GM21528 (cell line): ENCODE measurements around the gene CEP295NL.
"Not testable (repeated sequence)": the region's sequence is repeated elsewhere in the genome, so short reads cannot be mapped to it uniquely, and the experiment has no call there.

Experiments
- ATAC-seq: cut with Tn5 transposase; IDR thresholded peaks from one replicate; pipeline ENCODE4 v1.9.1; 2021; ENCODE audit warnings: mild to moderate bottlenecking, moderate library complexity; ENCODE audit not compliant: unreplicated experiment, low FRiP score

CEP295NL gene, protein sequence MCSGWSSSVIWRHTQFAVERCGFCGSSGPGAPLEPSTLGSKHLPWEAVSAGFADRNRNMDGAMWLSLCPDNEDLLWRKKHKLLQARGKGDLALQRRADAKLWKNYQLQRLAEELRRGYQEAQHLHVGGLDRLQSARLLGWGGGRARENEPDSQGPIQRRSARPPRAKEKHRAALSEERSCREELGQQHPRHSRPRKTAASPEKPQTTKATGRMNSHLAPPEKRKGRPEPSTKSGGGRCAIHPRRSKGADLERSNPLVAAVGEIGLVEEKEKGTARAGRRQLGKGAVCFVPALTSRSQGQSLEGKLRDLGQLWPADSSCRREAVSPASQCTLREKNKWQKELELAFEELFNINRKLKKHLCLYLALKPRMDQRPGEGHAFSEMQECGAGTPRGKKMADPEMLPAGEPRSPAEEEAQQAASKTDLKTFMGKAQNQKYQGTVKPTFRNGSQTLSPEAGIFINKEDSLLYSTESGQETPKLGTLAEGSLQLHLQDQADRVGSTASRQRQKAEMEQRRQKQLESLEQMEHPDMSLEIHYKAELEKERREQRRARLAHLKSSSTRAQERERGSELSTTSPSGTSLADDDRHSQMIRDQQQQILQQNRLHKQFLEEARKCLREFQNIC

DNA sequence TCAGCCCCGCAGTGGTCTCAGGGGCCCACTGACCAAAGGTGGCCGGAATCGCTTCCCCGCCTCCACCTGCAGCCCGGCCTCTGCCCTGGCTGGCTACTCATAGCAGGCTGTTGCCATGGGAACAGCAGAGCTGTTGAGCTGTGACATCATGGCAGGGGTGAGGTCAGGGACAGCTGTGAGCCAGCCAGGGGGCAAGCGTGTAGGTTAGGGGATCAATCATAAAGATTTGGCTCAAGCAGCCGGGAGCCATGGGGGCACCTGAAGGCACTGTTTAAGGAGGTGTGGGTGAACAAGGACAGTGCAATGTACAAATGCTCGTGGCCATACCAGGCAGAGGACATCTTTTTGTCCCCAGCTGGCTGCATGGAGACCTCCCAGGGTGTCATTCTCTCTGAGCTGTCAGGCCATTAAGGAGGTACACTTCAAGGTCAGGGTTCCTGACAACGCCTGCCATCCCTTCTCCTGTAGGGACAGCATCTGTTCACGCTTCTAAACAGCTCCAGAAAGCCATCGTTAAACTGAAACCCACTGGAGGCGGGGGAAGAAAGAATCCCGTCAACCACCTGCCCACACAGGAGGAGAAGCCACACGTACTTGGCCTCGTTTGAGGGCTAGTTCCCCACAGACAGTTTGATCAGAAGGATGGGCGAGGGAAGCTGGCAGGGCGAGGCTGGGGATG lies at the start of gene CEP295NL:
Gene CEP295NL (minus strand): TSS at position 101 of the 679 bp plus-strand sequence. CDS start 1,373 bp downstream, outside the sequence.
- ATAC-seq: no peak

DNA sequence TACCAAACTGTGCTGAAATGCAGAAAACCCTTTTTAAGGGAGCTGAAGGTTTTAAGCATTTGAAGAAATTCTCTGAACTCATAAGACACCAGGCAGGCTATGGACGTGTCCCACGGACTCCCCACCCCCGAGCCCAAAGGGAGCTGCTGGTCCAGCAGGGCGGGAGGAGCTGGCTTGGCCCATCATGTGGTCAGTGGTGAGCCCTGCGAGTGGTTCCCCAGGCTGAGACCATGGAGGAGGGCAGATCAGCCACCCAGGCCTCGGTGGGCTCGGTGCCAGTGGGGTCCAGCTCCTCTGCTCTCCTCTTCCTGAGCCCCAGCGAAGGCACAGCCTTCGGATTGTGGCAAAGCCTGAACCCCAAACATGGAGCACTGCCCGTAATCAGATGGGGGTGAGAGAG lies 49.7 kb upstream of the CEP295NL start:
- no peak for ATAC-seq

DNA sequence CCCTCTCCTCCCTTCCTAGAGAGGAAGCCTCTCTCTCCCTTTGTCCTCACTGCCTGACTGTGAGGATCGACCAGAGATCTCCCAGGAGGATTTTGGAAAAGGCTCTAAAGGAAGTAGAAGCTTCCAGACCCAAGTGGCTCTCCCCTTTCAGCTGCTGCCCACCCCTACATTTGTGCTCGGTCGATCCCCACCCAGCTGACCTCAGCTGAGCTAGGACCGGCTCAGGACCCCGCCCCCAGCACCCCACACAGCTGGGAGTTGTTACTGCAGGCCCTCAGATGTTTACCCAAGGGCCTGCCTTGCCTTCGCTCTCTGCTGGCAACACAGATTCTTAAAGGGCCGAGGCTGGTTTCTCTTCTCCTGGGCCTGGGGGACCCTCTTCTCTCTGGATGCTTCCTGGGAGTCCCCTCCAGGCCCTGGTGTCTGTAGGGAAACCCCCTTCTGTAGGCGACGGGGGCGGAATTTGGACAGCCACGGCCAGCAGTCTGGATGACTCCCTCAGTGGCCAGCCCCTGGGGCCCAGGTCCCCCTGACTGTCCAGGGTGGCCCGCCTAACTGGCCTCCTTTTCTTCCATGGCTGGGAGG lies 49.1 kb upstream of the CEP295NL start:
- ATAC-seq: no peak

DNA sequence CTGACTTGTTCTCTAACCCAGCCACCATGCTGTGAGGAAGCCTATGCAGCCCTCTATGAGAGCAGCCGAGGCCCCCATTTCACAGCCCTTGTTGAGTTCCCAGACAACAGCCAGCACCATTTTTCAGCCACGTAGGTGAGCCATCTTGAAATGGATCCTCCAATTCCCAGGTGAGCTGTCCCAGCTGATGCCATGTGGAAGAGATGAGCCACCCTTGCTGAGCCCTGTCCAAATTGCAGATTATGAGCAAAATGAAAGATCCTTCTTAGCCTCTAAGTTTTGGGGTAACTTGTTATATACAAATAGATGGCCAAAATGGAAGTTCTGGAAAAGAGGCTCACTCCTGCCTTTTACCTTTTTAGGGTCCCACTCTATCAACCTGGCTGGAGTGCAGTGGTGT lies 47.9 kb upstream of the CEP295NL start:
- ATAC-seq: no peak

DNA sequence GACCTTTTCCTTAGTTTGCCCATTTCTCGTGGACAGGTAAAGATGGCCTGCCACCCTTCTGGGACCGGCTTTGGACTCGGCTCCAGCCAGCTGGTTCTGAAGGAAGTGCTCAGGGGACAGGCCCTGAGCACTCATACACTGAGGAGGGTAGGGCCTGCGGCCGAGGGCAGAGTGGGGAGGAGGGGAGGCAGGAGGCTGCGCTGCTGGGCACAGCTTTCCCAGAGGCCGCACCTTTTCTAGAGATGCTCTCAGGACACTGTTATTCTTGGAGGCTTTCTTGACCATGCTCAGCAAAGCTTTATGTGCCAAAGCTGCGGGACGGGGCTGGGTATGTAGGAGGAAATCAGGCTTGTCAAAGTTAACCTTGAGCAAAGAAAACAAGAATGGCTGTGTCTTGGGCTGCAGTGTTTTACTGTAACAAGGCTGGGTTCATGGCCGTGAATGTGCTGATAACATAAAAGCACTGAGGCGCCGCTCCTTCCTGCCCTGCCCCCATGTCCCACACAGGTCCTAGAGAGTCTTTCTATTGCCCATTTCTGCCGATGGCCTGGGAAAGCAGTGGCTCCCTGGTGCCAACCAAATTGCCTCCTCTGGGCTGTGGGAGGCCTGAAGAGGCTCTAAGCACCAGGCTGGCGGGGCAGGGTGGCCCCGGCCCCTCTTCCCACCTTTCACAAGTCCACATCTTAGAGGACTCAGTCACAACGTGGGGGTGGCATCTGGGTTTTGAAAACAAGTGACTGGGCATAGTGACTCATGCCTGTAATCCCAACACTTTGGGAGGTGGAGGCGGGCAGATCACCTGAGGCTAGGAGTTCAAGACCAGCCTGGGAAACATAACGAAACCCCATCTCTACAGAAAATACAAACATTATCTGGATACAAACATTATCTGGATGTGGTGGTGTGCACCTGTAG lies 44.5 kb upstream of the CEP295NL start:
- ATAC-seq: no peak

DNA sequence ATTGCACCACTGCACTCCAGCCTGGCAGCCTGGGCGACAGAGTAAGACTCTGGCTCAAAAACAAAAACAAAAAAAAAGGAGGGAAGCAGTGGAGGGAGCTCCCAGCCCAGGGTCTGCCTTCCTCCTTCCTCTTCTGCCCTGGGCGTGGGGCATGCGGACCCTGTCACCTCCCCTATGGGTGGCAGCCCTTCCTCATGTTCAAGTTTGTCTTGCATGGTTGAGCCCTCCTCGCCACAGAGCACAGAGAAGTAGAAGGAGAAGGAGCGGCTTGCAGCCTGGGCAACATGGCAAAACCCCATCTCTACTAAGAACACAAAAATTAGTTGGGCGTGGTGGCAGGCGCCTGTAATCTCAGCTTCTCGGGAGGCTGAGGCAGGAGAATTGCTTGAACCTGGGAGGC lies 43.6 kb upstream of the CEP295NL start:
- ATAC-seq: no peak

DNA sequence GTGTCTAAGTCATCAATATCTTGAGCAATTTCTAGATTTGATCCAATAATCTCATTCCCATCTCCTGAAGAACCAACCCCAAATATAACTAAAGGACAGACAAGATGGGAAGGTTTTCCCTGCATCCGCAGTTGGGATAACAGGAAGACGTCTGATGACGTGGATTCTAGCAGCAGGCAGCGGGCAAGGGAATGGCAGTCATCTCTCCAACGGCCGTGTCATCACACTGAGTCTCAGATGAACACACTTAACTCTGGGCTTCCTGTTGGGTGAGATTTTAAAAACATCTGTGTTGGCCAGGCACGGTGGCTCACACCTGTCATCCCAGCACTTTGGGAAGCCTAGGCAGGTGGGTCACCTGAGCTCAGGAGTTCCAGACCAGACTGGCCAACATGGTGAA lies 43.1 kb upstream of the CEP295NL start:
- ATAC-seq: no peak

DNA sequence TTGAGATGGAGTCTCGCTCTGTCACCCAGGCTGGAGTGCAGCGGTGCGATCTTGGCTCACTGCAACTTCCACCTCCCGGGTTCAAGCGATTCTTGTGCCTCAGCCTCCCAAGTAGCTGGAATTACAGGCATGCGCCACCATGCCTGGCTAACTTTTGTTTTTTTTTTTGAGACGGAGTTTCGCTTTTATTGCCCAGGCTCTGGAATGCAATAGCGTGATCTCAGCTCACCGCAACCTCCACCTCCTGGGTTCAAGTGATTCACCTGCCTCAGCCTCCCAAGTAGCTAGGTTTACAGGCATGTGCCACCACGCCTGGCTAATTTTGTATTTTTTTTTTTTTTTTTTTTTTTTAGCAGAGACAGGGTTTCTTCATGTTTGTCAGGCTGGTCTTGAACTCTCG lies 42.5 kb upstream of the CEP295NL start:
- ATAC-seq: not testable (repeated sequence)

DNA sequence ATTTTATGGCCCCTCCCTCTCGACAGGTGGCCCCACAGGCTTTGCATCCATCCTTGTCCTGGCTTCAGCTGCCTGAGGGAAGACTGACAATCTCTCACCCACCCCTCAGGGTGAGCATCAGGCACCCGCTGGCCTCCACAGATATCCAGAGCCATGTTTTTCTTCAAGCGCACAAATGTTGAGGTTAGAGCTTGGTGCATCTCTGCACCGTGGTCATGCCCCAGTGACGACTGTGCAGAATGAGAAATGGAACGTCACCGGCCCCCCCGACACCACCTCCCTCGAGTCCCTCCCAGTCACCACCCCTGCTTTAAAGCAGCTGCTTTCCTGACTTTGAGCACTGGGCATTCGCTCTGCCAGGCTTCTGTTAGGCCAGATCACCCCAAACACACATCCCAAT lies 42.0 kb upstream of the CEP295NL start:
- no peak for ATAC-seq

DNA sequence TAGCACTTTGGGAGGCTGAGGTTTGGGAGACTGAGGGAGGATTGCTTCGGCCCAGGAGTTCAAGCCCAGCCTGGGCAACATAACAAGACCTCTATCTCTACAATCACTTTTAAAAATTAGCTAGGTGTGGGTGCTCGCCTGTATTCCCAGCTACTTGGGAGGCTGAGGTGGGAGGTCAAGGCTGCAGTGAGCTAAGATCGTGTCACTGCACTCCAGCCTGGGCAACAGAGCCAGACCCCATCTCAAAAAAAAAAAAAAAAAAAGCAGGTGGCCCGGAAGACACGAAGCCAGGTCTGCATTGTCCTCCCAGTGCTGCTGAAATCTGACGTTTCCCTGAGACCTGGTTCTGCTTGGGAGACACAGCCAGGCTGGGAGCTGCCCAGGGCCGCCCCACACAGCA lies 41.0 kb upstream of the CEP295NL start:
- ATAC-seq: no peak

DNA sequence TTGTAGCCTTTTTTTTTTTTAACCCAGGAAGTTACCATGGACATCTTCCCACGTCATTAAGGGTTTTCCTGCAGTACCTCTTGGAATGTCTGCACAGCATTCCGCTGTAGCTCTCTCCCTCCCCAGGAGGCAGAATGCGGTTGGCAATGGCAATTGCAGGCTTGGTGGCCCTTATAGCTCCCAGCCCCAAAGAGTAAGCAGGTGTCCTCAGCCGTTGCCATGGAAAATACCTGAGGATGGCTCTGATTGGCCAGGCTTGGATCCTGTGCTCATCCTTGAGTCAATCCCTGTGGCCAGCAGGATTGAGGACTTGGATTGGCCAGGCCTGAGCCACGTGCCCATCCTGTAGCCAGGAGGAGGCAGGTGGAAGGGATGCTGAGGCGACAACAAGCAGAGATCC lies 37.7 kb upstream of the CEP295NL start:
- no peak for ATAC-seq

DNA sequence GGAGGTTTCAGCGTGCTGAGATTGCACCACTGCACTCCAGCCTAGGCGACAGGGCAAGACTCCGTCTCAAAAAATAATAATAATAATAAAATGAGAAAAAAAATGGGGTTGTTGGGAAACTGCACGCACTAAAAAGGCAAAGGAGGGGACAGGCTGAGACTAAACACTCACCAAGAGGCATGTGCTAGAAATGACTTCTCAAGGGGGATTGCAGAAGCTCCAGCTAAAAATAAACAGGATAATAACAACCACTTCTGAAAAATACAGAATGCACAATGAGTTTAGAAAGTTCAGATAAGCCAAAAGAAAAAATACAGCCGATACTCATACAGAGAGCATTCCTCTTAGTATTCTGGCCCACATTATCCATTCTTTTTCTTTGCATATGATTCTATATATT lies 37.3 kb upstream of the CEP295NL start:
- no peak for ATAC-seq

DNA sequence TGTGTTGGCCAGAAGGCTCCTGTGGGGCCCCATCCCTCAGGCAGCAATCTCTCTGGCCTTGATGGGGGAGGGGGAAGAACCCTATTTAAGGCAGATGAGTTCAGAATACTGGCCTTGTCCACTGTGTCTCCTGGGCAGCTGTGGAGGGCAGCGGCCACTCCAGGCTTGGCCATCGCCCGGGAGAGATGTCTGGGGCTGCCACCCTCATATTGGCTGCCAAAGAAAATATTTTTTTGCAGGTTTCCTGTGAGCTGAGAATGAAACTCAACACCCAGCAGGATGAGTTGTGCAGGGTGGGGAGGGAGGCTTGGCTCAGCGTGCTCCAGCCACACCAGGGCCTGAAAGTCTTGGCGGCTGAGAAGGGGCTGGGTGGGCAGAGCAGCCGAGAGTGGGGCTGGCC lies 36.6 kb upstream of the CEP295NL start:
- no peak for ATAC-seq

DNA sequence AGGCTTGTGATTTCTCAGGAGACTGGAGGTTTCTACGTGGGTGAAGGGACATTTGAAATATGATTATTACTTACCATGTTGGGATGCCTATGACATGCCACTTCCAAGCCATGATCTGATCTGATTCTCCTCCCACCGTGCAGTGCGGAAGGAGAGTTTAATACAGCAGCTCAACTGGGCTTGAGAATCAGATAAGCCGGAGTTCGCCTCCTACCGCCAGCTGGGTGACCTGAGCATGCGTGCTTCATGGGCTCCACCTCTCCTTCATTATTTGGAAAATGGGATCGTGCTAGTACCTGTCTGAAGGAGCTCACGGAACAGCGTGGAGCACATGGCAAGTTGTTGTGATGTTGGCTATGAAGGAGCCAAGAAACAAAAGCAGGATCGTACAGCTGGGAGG lies 34.6 kb upstream of the CEP295NL start:
- no peak for ATAC-seq

DNA sequence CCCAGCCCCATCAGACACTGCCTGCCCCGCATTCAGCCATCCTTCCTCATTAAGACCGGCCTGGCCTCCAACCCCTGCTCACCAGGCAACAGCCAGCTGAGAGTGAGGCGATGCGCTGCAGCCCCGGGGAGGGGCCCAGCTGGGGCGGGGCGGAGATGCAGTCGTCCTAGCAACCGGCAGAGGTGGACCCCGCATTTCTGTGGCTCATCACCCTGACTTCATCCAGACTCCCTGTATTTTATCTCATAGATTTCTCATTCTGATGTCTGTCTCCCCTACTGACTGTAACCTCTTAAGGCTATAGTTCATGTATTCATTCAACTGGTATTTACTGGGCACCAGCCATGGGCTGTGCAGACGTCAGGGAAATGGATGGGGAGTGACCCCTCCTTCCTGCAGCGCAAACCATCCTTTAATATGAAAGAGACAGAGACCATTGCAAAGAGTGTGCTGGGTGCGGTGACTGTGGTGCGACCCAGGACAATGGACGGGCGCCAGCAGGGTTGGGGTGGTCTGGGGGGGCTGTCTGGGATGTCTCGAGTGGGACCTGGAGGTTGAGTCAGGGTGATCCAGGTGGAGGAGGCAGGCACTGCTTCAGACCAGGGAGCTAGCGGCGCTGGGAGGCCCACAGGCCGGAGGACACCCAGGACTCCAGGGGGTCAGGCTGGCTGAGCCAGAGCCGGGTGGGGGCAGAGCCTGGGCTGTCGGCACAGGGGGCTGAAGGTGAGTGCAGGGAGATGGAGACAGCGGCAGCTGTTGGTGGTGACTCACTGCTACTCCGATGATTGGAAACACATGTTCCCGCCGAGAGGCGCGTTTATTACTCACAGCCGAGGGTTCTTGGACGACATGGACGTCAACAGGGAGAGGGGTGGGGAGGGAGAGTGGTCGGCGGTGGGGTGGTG lies 32.7 kb upstream of the CEP295NL start:
- no peak for ATAC-seq

DNA sequence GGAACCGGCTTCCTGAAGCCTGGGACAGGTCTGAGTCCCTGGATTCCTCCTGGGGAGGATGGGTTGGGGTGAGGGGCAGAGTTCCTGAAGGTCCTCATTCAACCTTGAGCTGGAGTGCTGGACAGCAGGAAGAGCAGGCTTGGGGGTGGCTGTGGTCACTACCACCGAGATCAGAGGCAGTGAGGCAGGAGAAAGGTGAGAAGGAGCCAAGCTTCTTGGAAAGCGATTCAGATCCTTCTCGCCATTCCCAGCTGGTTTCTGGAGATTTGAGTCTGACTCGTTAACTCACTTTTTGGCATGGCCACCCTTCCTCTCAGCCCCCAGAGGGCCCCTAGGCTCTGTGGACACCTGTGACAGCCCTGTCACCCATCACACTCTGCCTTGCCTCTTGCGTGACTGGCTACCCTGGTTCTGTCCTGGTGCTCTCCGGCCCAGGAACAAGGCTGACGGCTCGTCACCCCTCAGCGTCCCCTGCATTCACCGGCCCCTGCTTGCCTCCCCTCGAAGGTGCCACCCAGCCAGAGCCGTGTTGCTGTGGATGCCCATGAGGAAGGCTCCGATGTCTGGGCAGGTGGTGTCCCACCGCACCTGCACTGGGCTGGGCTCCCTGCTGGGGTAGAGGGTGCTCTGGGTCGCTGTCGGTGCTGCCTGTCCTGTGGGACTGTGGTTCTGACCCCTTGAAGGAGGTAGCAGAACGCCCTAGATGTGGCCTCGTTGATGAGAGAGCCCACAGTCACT lies 31.8 kb upstream of the CEP295NL start:
- ATAC-seq: no peak

DNA sequence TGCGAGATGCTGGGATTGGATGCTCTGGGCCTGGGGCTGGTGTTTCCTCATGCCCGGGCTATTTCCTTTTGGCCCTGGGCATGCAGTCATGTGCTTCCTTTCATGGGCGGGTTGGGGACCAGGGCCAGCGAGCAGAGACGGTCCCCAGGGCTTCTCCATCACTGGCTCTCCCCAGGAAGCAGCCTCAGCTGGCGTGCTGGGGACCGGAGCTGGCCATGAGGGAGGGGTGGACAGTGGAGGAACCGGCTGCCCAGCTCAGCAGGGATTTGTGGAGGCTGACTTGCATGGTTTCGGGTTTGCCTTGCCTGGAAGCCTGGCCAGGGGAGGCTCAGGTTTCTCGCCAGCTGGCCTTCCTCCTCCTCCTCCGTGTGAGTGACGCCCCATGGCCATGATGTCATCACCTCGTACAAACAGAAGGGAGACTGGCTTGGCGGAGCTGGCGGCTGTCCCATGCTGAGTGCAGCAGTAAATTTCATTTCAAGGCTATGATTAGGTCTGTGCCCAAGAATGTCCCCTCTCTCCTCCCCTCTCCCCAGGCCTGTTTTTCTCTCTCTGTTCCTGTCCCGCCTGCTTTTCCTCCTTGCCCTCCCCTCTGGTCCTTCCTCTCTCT lies 31.1 kb upstream of the CEP295NL start:
- no peak for ATAC-seq
